ENCODE data around the gene SCART1.
"Not testable (repeated sequence)": the region's sequence is repeated elsewhere in the genome, so short reads cannot be mapped to it uniquely, and the experiment has no call there.

The SCART1 gene

GRCh38 chr10:133481657-133482056 is 27.9 kb downstream of the SCART1 start:
- Mint-ChIP-seq H3K36me3 (ENCODE audit: low read depth) (no peaks in the 10 kb centered on the region), H3K4me1 (no peaks in the 10 kb centered on the region), H3K9me3 (peaks cover 48% of the 10 kb centered on the region), H3K27me3 (ENCODE audit: low read depth) (no peaks in the 10 kb centered on the region), H3K27ac (no peak overlapping the region), H3K4me3 (no peak overlapping the region)
- no peak for TF ChIP-seq CTCF (IDR thresholded peaks at IDR 0.05; ENCODE audit: unreplicated experiment in 3 of 3)

GRCh38 chr10:133484818-133485217 is 31.1 kb downstream of the SCART1 start:
- no peaks in the 10 kb centered on the region for H3K36me3 Mint-ChIP-seq (ENCODE audit: low read depth)
- no peaks in the 10 kb centered on the region for H3K27me3 Mint-ChIP-seq (ENCODE audit: low read depth)
- TF ChIP-seq CTCF (IDR thresholded peaks at IDR 0.05; ENCODE audit: unreplicated experiment in 3 of 3) = no peak
- no peaks in the 10 kb centered on the region for H3K4me1 Mint-ChIP-seq
- peaks cover 69% of the 10 kb centered on the region for H3K9me3 Mint-ChIP-seq
- no peak overlapping the region for H3K4me3 Mint-ChIP-seq
- H3K27ac Mint-ChIP-seq = no peak overlapping the region

GRCh38 chr10:133487085-133487484 is 33.3 kb downstream of the SCART1 start:
- no peak for TF ChIP-seq CTCF (IDR thresholded peaks at IDR 0.05; ENCODE audit: unreplicated experiment in 3 of 3)
- Mint-ChIP-seq H3K4me3 (no peak overlapping the region), H3K4me1 (no peaks in the 10 kb centered on the region), H3K27ac (no peak overlapping the region), H3K27me3 (ENCODE audit: low read depth) (no peaks in the 10 kb centered on the region), H3K36me3 (ENCODE audit: low read depth) (no peaks in the 10 kb centered on the region), H3K9me3 (peaks cover 71% of the 10 kb centered on the region)

- H3K9me3 Mint-ChIP-seq = peaks cover 62% of the 10 kb centered on the region
- no peaks in the 10 kb centered on the region for H3K4me1 Mint-ChIP-seq
- H3K36me3 Mint-ChIP-seq (ENCODE audit: low read depth) = no peaks in the 10 kb centered on the region
- TF ChIP-seq CTCF (IDR thresholded peaks at IDR 0.05; ENCODE audit: unreplicated experiment in 3 of 3) = no peak
- H3K4me3 Mint-ChIP-seq = no peak overlapping the region
- no peaks in the 10 kb centered on the region for H3K27me3 Mint-ChIP-seq (ENCODE audit: low read depth)
- H3K27ac Mint-ChIP-seq = no peak overlapping the region
Measured at GRCh38 chr10:133488354-133488753, 34.6 kb downstream of the SCART1 start.

- H3K36me3 Mint-ChIP-seq (ENCODE audit: low read depth) = no peaks in the 10 kb centered on the region
- no peak overlapping the region for H3K4me3 Mint-ChIP-seq
- H3K9me3 Mint-ChIP-seq = peaks cover 53% of the 10 kb centered on the region
- no peak for TF ChIP-seq CTCF (IDR thresholded peaks at IDR 0.05; ENCODE audit: unreplicated experiment in 3 of 3)
- no peak overlapping the region for H3K27ac Mint-ChIP-seq
- H3K27me3 Mint-ChIP-seq (ENCODE audit: low read depth) = no peaks in the 10 kb centered on the region
- H3K4me1 Mint-ChIP-seq = no peaks in the 10 kb centered on the region
Measured at GRCh38 chr10:133489816-133490588, 36.3 kb downstream of the SCART1 start.

- not testable (repeated sequence) for H3K4me1 Mint-ChIP-seq
- H3K9me3 Mint-ChIP-seq = peaks cover 43% of the 10 kb centered on the region
Measured at GRCh38 chr10:133493562-133493961, 39.8 kb downstream of the SCART1 start.

GRCh38 chr10:133497363-133497762 is 43.6 kb downstream of the SCART1 start:
- not testable (repeated sequence) for H3K4me3 Mint-ChIP-seq; H3K27ac Mint-ChIP-seq; H3K27me3 Mint-ChIP-seq (ENCODE audit: low read depth); H3K36me3 Mint-ChIP-seq (ENCODE audit: low read depth); H3K4me1 Mint-ChIP-seq
- peaks cover 44% of the 10 kb centered on the region for H3K9me3 Mint-ChIP-seq

More at GRCh38 chr10:133493562-133493961, 39.8 kb downstream of the SCART1 start:
- not testable (repeated sequence) for H3K4me3 Mint-ChIP-seq; H3K27ac Mint-ChIP-seq; H3K27me3 Mint-ChIP-seq (ENCODE audit: low read depth); H3K36me3 Mint-ChIP-seq (ENCODE audit: low read depth)

- not testable (repeated sequence) for H3K27ac Mint-ChIP-seq; H3K4me1 Mint-ChIP-seq; H3K36me3 Mint-ChIP-seq (ENCODE audit: low read depth); H3K4me3 Mint-ChIP-seq; H3K27me3 Mint-ChIP-seq (ENCODE audit: low read depth)
- peaks cover 41% of the 10 kb centered on the region for H3K9me3 Mint-ChIP-seq
Measured at GRCh38 chr10:133499176-133499575, 45.4 kb downstream of the SCART1 start.

GRCh38 chr10:133500897-133501296 is 47.2 kb downstream of the SCART1 start:
- peaks cover 35% of the 10 kb centered on the region for H3K9me3 Mint-ChIP-seq
- not testable (repeated sequence) for H3K4me1 Mint-ChIP-seq; H3K4me3 Mint-ChIP-seq; H3K27ac Mint-ChIP-seq; H3K36me3 Mint-ChIP-seq (ENCODE audit: low read depth); H3K27me3 Mint-ChIP-seq (ENCODE audit: low read depth)
